Measurements from ENCODE around the gene PLCB4.

Gene PLCB4

DNA sequence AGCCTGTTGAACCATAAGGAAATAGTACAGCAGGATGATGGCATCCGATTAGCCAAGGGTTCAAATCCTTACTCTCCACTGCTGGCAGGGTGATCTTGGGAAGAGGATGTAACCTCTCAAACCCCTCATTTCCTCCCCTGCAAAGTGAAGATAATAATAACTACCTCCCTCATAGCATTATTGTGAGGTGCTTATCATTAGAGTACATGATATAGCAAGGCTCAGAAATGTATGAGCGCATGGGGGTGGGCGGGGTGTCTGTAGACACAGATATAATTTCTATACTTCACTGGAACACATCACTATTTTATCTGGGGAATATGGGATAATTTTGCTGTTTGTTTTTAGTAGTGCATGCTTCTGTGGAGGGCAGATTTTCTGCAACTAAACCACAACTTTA lies 355.7 kb downstream of the PLCB4 start (continued):
- TF ChIP-seq, protein P1, sequence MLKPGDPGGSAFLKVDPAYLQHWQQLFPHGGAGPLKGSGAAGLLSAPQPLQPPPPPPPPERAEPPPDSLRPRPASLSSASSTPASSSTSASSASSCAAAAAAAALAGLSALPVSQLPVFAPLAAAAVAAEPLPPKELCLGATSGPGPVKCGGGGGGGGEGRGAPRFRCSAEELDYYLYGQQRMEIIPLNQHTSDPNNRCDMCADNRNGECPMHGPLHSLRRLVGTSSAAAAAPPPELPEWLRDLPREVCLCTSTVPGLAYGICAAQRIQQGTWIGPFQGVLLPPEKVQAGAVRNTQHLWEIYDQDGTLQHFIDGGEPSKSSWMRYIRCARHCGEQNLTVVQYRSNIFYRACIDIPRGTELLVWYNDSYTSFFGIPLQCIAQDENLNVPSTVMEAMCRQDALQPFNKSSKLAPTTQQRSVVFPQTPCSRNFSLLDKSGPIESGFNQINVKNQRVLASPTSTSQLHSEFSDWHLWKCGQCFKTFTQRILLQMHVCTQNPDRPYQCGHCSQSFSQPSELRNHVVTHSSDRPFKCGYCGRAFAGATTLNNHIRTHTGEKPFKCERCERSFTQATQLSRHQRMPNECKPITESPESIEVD (tag by site-specific recombination; IDR thresholded peaks at IDR 0.05) = no peak

DNA sequence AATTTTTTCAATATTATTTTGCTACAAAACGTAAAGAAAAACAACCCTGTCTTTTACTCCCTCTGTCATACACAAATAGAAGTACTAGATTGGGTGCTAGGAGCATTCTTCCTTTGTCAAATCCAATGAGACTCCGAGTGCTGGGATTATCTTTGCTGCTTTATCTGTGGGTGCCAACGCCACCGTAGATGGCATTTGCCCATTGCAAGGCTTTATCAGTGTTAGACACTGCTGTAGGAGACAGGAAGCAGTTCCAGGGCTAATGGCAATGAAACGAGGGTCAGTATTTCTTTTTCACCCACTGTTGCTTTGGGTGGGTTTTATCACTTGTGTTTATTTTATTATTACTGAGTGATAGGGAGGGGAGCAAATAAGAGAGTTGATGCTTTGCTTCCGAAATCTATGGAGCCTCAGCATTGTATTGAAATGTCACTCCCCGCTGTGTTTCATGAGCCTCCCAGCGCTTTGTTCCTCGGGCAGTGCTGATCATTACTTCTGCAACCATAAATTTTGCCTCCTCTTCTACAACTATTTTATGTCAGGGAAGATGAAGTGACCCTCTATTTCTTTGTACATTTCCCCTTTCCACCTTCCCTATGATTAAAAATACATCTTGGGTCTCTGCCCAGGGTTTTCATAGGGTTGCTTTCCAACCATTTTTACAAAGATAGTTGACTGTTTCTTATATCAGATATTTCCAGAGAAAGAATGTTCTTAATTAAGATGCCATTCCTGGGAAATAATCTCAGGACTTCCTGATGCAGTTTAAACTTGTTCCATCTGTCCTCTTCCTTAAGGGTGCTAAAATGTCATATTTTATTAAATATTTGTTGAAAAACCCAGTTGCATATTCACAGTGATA lies 358.8 kb downstream of the PLCB4 start:
- no peaks in the 10 kb centered on the region for H3K9me3 ChIP-seq (ENCODE audit: control insufficient read depth, insufficient read depth, low read depth, low read length)
- CTCF ChIA-PET = interaction anchor here (0.7 kb wide), 1 partner anchor 19 kb away, joined by 3 read pairs; no protein-coding TSS in a partner anchor
- TF ChIP-seq ZNF600 (tag by site-specific recombination; IDR thresholded peaks at IDR 0.05) = no peak
- TF ChIP-seq, protein P2, sequence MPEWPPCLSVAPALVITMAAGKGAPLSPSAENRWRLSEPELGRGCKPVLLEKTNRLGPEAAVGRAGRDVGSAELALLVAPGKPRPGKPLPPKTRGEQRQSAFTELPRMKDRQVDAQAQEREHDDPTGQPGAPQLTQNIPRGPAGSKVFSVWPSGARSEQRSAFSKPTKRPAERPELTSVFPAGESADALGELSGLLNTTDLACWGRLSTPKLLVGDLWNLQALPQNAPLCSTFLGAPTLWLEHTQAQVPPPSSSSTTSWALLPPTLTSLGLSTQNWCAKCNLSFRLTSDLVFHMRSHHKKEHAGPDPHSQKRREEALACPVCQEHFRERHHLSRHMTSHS (tag by site-specific recombination; IDR thresholded peaks at IDR 0.05) = no peak
- no peak for TF ChIP-seq KLF7 (tag by site-specific recombination; IDR thresholded peaks at IDR 0.05; ENCODE audit: borderline replicate concordance)

DNA sequence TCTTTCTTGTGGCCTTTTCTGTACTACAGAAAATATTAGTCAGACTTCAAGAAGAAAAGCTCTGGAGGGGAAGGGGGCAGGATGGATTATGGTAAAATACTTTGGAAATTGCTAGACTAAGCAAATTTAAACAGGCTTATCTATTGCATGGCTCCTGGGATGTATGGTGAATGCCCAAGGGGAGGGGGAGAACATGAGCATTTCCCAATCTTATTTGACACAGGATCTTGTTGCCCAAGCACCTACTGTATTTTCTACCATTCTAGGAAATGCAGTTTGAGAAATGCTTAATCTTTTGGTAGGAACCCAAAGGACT lies 359.4 kb downstream of the PLCB4 start:
- TF ChIP-seq, protein P3, sequence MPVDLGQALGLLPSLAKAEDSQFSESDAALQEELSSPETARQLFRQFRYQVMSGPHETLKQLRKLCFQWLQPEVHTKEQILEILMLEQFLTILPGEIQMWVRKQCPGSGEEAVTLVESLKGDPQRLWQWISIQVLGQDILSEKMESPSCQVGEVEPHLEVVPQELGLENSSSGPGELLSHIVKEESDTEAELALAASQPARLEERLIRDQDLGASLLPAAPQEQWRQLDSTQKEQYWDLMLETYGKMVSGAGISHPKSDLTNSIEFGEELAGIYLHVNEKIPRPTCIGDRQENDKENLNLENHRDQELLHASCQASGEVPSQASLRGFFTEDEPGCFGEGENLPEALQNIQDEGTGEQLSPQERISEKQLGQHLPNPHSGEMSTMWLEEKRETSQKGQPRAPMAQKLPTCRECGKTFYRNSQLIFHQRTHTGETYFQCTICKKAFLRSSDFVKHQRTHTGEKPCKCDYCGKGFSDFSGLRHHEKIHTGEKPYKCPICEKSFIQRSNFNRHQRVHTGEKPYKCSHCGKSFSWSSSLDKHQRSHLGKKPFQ (tag by site-specific recombination; IDR thresholded peaks at IDR 0.05) = no peak
- no peak for TF ChIP-seq ZNF76 (tag by site-specific recombination; IDR thresholded peaks at IDR 0.05; ENCODE audit: borderline replicate concordance, low read depth)
- no peak for TF ChIP-seq BCL11B (tag by site-specific recombination; IDR thresholded peaks at IDR 0.05; ENCODE audit: low read depth)
- TF ChIP-seq ZNF558 (tag by site-specific recombination; IDR thresholded peaks at IDR 0.05) = no peak
- no peak for TF ChIP-seq ZBTB48 (tag by site-specific recombination; IDR thresholded peaks at IDR 0.05)
- no peak for TF ChIP-seq ZNF600 (tag by site-specific recombination; IDR thresholded peaks at IDR 0.05)
- TF ChIP-seq, protein P4, sequence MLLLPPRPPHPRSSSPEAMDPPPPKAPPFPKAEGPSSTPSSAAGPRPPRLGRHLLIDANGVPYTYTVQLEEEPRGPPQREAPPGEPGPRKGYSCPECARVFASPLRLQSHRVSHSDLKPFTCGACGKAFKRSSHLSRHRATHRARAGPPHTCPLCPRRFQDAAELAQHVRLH (tag by site-specific recombination; IDR thresholded peaks at IDR 0.05) = no peak
- TF ChIP-seq HOXD13 (CRISPR knock-in tag; IDR thresholded peaks at IDR 0.05; ENCODE audit: borderline replicate concordance) = no peak
- TF ChIP-seq RBAK (tag by site-specific recombination; IDR thresholded peaks at IDR 0.05) = no peak
- TF ChIP-seq ZNF10 (tag by site-specific recombination; IDR thresholded peaks at IDR 0.05) = no peak
- no peak for TF ChIP-seq ZBTB20 (tag by site-specific recombination; IDR thresholded peaks at IDR 0.05)
- no peak for TF ChIP-seq ZBTB7A (tag by site-specific recombination; IDR thresholded peaks at IDR 0.05; ENCODE audit: low read depth)
- no peak overlapping the region for H3K27ac ChIP-seq (ENCODE audit: extremely low read depth, low read depth, low read length)
- no peaks in the 10 kb centered on the region for H3K4me1 ChIP-seq (ENCODE audit: control insufficient read depth, insufficient read depth, low read length)
- peaks cover 0 to 3% of the 10 kb centered on the region in 2 experiments; a peak in 2 of 3 replicates for H3K36me3 ChIP-seq (ENCODE audit: control insufficient read depth in 2 of 2, insufficient read depth in 1 of 2, low read length in 2 of 2)
- H3K4me3 ChIP-seq (ENCODE audit: low read depth, low read length) = no peak overlapping the region
- CTCF ChIA-PET = interaction anchor here (0.7 kb wide), 1 partner anchor 20 kb away, joined by 3 read pairs; no protein-coding TSS in a partner anchor
- POLR2A ChIA-PET = no interaction called here
- H3K9me3 ChIP-seq (ENCODE audit: control insufficient read depth, insufficient read depth, low read depth, low read length) = no peaks in the 10 kb centered on the region

More for the DNA sequence above, 358.8 kb downstream of the PLCB4 start:
- Histone ChIP-seq H3K4me1 (ENCODE audit: control insufficient read depth, insufficient read depth, low read length) (no peaks in the 10 kb centered on the region), H3K27ac (ENCODE audit: extremely low read depth, low read depth, low read length) (no peak overlapping the region), H3K36me3 (ENCODE audit: control insufficient read depth in 2 of 2, insufficient read depth in 1 of 2, low read length in 2 of 2) (peaks cover 0 to 3% of the 10 kb centered on the region in 2 experiments; a peak in 2 of 3 replicates), H3K4me3 (ENCODE audit: low read depth, low read length) (no peak overlapping the region)
- POLR2A ChIA-PET = no interaction called here

All from HEK293 (cell line).